Stimulated activated memory B cell treated with anti-CD40 and anti-IgM and Interleukin-4, amounts not matched to agents 10 μg/mL and 1 μg/mL and 100 μg/mL, for 72 hours (primary cell): ENCODE data around the gene FBXW7.

Experiments used
- ATAC-seq: fragments of 150-1000 bp; cut with Tn5 transposase; 2 replicates; pipeline ENCODE4 v1.10.0; 2021
- H3K27ac Mint-ChIP-seq: one replicate; pipeline ENCODE4 v1.8.0; 2022; ENCODE audit warnings: mild to moderate bottlenecking, mixed read lengths
- H3K27me3 Mint-ChIP-seq: one replicate; pipeline ENCODE4 v1.8.0; 2022; ENCODE audit warnings: mixed read lengths
- H3K36me3 Mint-ChIP-seq: one replicate; pipeline ENCODE4 v1.8.0; 2022; ENCODE audit warnings: mixed read lengths
- H3K4me1 Mint-ChIP-seq: one replicate; pipeline ENCODE4 v1.8.0; 2022; ENCODE audit warnings: mixed read lengths
- H3K4me3 Mint-ChIP-seq: one replicate; pipeline ENCODE4 v1.8.0; 2022; ENCODE audit warnings: mild to moderate bottlenecking, moderate library complexity, mixed read lengths
- H3K9me3 Mint-ChIP-seq: one replicate; pipeline ENCODE4 v1.8.0; 2022; ENCODE audit warnings: mixed read lengths

Gene FBXW7

DNA sequence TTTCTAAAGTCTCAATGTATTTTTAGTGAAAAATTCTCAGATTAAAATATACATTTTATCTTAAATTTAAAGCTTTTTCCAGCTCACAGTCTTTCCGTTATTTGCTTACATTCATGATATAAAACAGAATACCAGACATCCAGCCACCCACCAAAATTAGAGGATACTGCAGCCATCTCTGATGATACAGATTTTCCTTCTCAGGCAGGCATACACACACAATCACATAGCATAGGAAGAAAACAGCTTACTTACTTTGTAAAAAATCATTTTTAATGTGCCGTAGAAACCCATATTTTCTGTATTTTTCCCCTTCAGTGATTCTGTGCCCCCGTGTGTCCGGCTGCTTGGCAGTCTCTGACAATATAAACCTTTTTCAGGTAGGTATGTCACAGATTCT, 183.7 kb downstream of the FBXW7 start:
- peak overlapping the region; percentile 10 for H3K27ac Mint-ChIP-seq
- H3K4me3 Mint-ChIP-seq: no peak overlapping the region
- peaks cover 26% of the 10 kb centered on the region for H3K4me1 Mint-ChIP-seq
- no peaks in the 10 kb centered on the region for H3K9me3 Mint-ChIP-seq
- no peak for ATAC-seq
- H3K27me3 Mint-ChIP-seq: no peaks in the 10 kb centered on the region
- H3K36me3 Mint-ChIP-seq: no peaks in the 10 kb centered on the region

DNA sequence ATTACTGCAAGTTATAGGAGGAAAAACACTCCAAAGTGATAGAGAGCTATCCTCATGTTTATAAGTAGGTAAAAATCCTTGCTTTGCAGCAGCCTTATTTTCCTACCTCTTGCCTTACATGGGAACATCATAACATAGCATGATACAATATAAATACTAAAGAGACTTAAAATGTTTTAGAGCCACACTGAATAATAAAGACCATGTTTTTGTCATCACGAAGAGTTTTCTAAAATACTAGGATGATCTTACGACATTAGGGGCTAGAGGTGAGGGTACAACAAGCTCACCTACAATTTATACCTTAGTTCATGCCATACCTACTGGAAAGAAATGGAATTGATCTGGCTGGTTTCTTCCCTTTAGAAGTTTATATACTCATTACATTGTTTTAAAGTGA, 184.8 kb downstream of the FBXW7 start:
- Mint-ChIP-seq H3K4me1 (peaks cover 25% of the 10 kb centered on the region), H3K36me3 (peaks cover 11% of the 10 kb centered on the region), H3K4me3 (no peak overlapping the region), H3K27me3 (no peaks in the 10 kb centered on the region), H3K9me3 (no peaks in the 10 kb centered on the region), H3K27ac (no peak overlapping the region)
- ATAC-seq: no peak

DNA sequence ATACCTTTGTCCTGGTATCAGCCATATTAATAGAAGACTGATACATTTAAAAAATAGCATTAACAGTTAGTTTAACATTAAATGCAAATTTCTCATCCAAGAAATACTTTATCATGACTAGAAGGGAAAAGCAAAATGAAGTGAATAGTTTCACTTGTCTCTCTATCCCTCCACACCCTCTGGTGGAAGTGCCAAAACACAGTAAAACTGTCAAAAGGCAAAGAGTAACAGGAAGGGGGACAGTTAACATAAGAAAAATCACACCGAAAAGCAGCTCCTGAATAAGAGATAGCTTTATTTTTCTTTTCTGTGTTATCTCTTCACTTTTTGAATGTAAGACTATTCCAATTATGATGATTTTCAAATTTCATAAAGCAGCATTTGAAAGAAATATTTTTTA, 187.2 kb downstream of the FBXW7 start:
- peaks cover 13% of the 10 kb centered on the region for H3K4me1 Mint-ChIP-seq
- no peaks in the 10 kb centered on the region for H3K9me3 Mint-ChIP-seq
- H3K4me3 Mint-ChIP-seq: no peak overlapping the region
- no peak overlapping the region for H3K27ac Mint-ChIP-seq
- peaks cover 19% of the 10 kb centered on the region for H3K36me3 Mint-ChIP-seq
- ATAC-seq: no peak
- H3K27me3 Mint-ChIP-seq: no peaks in the 10 kb centered on the region

DNA sequence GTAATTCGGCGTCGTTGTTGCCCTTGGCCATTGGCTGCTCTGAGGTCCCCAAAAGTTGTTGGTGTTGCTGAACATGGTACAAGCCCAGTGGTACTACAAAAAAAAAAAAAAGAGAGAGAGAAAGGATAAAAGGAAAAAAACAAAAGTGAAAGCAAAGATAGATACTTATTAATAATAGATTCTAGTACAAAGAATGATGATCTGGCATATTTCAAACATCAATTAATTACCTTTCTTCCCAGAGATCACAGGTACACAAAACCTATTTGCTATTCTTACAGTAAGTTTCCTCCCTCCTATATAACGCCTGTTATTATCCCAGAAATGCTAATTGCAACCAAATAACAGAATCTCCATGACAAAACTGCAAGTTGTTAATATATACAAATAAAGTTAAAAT, 188.9 kb downstream of the FBXW7 start:
- peaks cover 32% of the 10 kb centered on the region for H3K36me3 Mint-ChIP-seq
- no peak overlapping the region for H3K4me3 Mint-ChIP-seq
- no peaks in the 10 kb centered on the region for H3K27me3 Mint-ChIP-seq
- H3K27ac Mint-ChIP-seq: no peak overlapping the region
- no peaks in the 10 kb centered on the region for H3K9me3 Mint-ChIP-seq
- ATAC-seq: no peak
- no peaks in the 10 kb centered on the region for H3K4me1 Mint-ChIP-seq

DNA sequence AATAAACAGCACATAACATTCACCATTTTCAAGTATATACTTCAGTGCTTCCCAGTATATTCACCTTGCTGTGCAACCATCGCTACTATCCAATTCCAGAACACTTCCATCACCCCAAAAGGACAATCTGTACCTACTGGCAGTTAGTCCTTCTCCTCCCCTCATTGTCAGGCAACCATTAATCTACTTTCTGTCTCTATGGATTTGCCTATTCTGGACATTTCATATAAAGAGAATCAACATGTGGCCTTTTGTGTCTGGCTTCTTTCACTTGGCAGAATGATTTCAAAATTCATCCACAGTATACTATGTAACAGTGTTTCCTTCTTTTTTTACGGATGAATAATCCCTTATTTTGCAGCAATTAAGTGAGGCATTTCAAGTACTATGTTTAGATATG, 189.4 kb downstream of the FBXW7 start:
- H3K27ac Mint-ChIP-seq: no peak overlapping the region
- H3K4me1 Mint-ChIP-seq: no peaks in the 10 kb centered on the region
- ATAC-seq: no peak
- H3K9me3 Mint-ChIP-seq: no peaks in the 10 kb centered on the region
- peaks cover 37% of the 10 kb centered on the region for H3K36me3 Mint-ChIP-seq
- no peaks in the 10 kb centered on the region for H3K27me3 Mint-ChIP-seq
- no peak overlapping the region for H3K4me3 Mint-ChIP-seq

DNA sequence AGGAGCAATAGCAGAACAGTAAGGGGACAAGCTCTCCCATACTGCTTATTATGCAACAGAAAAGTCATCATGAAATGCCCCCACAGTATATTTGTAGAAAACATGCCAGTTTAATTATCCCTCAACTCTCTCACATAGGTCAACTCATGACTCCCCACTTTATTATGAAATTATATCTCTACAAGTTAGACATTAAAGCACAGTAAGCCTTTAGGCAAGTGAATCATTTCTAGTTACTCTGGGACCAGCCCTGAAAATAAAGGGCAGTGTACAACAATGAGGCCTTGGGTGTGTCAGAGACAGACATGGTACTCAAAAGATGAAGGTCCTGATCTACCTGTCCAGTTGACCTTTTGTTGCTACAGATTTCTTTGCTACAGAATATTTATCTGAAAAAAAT, 191.9 kb downstream of the FBXW7 start:
- Mint-ChIP-seq H3K36me3 (peaks cover 56% of the 10 kb centered on the region), H3K27me3 (no peaks in the 10 kb centered on the region), H3K4me1 (no peaks in the 10 kb centered on the region), H3K27ac (no peak overlapping the region), H3K9me3 (no peaks in the 10 kb centered on the region), H3K4me3 (no peak overlapping the region)
- ATAC-seq: no peak

DNA sequence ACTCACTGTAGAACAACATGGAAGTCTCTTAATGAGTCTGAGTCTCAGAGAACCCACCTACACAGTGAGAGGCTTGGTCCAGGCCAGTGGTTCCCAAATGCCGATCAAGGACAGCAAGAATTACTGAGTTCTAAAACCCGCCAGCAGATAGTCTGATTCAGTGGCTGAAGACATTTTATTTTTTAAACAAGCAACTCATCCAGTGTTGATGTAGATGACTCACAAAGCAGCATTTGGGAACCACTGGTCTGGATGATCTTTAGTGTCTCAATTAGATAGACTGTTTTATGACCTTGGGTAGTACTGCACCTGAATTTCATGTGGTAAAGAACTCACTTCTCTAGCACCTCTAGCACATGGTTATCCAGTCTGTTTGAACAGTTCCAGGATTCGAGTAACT, 193.6 kb downstream of the FBXW7 start:
- Mint-ChIP-seq H3K4me1 (no peaks in the 10 kb centered on the region), H3K9me3 (no peaks in the 10 kb centered on the region), H3K27me3 (no peaks in the 10 kb centered on the region), H3K36me3 (peaks cover 57% of the 10 kb centered on the region), H3K4me3 (no peak overlapping the region), H3K27ac (no peak overlapping the region)
- ATAC-seq: no peak

DNA sequence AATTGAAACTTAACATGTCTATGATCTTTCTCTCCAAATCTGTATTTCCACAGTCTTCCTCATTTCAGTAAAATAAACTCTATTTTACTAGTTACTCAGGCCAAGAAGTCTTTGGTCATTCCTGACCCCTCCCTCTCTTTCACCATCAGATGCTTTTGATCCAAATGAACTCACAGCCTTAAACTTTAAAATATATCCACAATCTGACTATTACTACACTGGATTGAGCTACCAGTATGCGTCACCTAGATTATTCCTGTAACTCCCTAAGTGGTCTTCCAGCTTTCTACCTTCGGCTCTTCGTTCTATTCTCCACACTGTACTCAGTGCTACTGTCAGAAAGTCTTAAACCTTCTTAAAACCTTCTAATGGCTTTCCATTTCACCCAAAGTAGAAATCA, 195.1 kb downstream of the FBXW7 start:
- H3K9me3 Mint-ChIP-seq: no peaks in the 10 kb centered on the region
- no peaks in the 10 kb centered on the region for H3K4me1 Mint-ChIP-seq
- ATAC-seq: no peak
- H3K27ac Mint-ChIP-seq: no peak overlapping the region
- no peak overlapping the region for H3K4me3 Mint-ChIP-seq
- peaks cover 44% of the 10 kb centered on the region for H3K36me3 Mint-ChIP-seq
- H3K27me3 Mint-ChIP-seq: no peaks in the 10 kb centered on the region

DNA sequence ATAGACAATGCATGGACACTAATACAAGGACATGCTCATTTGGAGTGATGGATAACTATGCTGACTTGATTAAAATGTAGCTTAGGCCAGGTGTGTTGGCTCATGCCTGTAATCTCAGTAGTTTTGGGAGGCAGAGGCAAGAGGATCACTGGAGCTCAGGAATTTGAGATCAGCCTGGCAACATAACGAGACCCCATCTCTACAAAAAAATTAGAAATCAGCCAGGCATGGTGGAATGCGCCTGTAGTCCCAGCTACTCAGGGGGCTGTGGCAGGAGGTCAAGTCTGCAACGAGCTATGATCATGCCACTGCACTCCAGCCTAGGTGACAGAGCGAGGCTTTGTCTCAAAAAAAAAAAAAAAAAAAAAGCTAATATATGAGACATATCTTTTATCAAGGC, 196.3 kb downstream of the FBXW7 start:
- H3K36me3 Mint-ChIP-seq: peaks cover 44% of the 10 kb centered on the region
- H3K4me3 Mint-ChIP-seq: no peak overlapping the region
- no peak for ATAC-seq
- no peaks in the 10 kb centered on the region for H3K4me1 Mint-ChIP-seq
- no peak overlapping the region for H3K27ac Mint-ChIP-seq
- no peaks in the 10 kb centered on the region for H3K9me3 Mint-ChIP-seq
- no peaks in the 10 kb centered on the region for H3K27me3 Mint-ChIP-seq

DNA sequence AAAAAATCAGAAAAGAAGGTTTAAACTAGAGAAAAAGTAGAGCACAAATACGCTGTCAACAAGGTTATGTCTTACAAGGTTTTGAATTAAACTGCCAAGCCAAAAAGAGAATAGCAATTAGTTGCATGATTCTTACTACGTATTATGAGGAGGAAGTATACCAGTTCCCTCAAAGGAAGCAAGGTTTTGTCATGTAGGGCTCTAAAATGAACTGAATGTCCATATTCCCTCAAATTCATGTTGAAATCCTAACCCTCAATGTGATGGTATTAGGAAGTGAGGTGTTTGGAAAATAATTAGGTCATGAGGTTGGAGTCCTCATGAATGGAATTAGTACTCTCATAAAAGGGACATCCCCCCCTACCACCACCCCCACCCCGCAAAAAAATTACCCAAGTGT, 201.0 kb downstream of the FBXW7 start:
- no peak for ATAC-seq
- no peaks in the 10 kb centered on the region for H3K27me3 Mint-ChIP-seq
- no peak overlapping the region for H3K4me3 Mint-ChIP-seq
- no peak overlapping the region for H3K27ac Mint-ChIP-seq
- no peaks in the 10 kb centered on the region for H3K4me1 Mint-ChIP-seq
- no peaks in the 10 kb centered on the region for H3K9me3 Mint-ChIP-seq
- peaks cover 20% of the 10 kb centered on the region for H3K36me3 Mint-ChIP-seq

DNA sequence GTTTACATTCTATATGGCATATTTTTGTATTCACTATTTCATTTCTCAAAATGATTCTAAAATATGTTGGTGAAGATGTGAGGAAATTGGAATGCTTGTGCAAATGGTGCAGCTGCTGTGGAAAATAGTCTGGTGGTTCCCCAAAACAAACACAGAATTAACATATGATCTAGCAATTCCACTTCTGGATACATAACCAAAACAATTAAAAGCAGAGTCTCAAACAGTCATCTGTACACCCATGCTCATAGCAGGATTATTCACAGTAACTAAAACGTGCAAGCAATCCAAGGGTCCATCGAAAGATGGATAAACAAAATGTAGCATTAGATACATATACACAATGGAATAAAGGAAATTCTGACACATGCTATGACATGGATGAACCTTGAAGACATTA, 204.8 kb downstream of the FBXW7 start:
- H3K27ac Mint-ChIP-seq: no peak overlapping the region
- H3K4me3 Mint-ChIP-seq: no peak overlapping the region
- H3K27me3 Mint-ChIP-seq: no peaks in the 10 kb centered on the region
- no peak for ATAC-seq
- no peaks in the 10 kb centered on the region for H3K4me1 Mint-ChIP-seq
- H3K36me3 Mint-ChIP-seq: peaks cover 30% of the 10 kb centered on the region
- H3K9me3 Mint-ChIP-seq: no peaks in the 10 kb centered on the region

DNA sequence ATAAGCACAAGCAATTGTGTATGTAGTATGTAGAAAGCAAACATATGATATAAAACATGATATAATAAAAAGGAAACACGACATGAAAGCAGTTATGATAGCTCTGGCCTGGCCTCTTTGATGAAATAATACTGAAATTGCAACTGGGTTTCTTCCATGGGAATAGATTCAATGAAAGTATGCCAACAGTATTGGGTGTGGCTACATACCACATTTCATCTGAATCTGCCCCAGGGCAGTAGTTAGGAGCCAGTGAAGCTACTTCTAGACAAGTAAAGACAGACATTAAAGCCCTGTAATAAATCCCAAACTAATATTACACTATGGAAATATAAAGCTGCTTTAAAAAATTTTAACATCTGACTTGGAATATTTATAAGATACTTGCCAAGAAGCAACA, 207.3 kb downstream of the FBXW7 start:
- Mint-ChIP-seq H3K27me3 (no peaks in the 10 kb centered on the region), H3K4me3 (no peak overlapping the region), H3K4me1 (no peaks in the 10 kb centered on the region), H3K9me3 (no peaks in the 10 kb centered on the region), H3K27ac (no peak overlapping the region), H3K36me3 (peaks cover 49% of the 10 kb centered on the region)
- ATAC-seq: no peak

DNA sequence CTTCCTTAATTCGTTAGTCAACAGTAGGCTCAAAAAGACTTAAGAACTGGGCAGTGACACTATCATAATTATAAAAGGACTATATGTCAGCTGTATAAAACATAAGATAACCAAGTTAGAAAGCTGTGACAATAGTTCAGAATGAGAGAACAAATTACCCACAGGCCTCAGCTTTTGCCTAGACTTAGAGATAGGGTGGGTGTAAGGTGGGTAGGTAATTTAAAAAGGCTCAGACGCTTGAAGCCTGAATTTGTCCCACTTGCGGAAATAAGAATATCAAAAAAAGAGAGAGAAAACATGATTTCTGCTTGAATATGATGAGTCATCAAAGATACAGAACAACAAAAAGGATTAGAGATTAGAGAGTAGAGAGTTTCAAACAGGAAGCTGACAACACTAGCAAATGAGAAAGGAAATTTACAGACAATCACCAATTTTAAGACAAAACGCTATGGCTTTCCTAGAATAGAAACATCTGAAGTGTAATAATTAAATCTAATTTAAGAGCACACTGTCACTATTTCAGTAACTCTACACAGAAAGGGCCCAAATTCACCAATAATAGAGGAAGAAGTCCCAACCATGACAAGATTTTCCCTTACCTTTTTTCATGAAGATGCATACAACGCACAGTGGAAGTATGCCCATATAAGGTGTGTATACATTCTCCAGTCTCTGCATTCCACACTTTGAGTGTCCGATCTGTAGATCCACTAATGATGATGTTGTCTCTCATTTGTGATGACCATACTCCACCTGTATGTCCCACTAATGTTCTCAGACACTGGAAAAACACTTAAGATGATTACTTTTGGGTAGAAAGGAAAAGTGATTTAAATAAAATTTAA, 208.1 kb downstream of the FBXW7 start:
- peaks cover 56% of the 10 kb centered on the region for H3K36me3 Mint-ChIP-seq
- no peak for ATAC-seq
- H3K9me3 Mint-ChIP-seq: no peaks in the 10 kb centered on the region
- H3K27ac Mint-ChIP-seq: no peak overlapping the region
- no peak overlapping the region for H3K4me3 Mint-ChIP-seq
- H3K4me1 Mint-ChIP-seq: no peaks in the 10 kb centered on the region
- no peaks in the 10 kb centered on the region for H3K27me3 Mint-ChIP-seq

DNA sequence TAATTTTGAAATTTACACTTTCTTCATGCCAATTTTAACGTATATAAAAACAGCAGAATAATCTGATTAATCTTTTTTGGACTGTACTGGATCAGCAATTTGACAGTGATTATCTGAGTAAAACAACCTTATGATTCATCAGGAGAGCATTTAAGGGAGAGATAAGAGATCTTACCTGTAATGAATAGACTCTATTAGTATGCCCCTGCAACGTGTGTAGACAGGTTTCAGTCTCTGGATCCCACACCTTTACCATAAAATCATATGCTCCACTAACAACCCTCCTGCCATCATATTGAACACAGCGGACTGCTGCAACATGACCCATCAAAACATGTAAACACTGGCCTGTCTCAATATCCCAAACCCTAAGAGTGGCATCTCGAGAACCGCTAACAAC, 210.1 kb downstream of the FBXW7 start:
- ATAC-seq: no peak
- H3K27me3 Mint-ChIP-seq: no peaks in the 10 kb centered on the region
- H3K4me1 Mint-ChIP-seq: no peaks in the 10 kb centered on the region
- H3K9me3 Mint-ChIP-seq: no peaks in the 10 kb centered on the region
- no peak overlapping the region for H3K4me3 Mint-ChIP-seq
- H3K36me3 Mint-ChIP-seq: peaks cover 61% of the 10 kb centered on the region
- no peak overlapping the region for H3K27ac Mint-ChIP-seq

DNA sequence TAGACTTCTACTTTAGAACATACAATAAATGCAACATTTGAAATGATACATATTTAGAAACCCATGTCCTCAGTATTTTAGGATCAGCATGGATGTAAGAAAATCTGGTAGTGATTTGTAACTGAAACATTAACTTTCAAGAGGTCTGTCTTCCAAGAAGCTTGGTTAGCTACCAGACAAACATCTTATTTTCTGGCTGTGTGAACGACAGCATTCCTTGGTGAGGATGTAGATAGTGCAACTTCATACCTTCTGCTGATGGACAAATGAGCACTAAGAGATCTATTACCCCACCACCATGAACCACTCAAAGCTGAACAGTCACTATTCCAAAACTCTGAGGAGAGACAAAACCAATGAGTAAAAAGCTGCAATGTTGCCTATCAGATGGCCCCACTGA, 212.7 kb downstream of the FBXW7 start:
- no peaks in the 10 kb centered on the region for H3K9me3 Mint-ChIP-seq
- no peak overlapping the region for H3K27ac Mint-ChIP-seq
- H3K27me3 Mint-ChIP-seq: no peaks in the 10 kb centered on the region
- H3K36me3 Mint-ChIP-seq: peaks cover 58% of the 10 kb centered on the region
- H3K4me1 Mint-ChIP-seq: no peaks in the 10 kb centered on the region
- no peak for ATAC-seq
- H3K4me3 Mint-ChIP-seq: no peak overlapping the region

DNA sequence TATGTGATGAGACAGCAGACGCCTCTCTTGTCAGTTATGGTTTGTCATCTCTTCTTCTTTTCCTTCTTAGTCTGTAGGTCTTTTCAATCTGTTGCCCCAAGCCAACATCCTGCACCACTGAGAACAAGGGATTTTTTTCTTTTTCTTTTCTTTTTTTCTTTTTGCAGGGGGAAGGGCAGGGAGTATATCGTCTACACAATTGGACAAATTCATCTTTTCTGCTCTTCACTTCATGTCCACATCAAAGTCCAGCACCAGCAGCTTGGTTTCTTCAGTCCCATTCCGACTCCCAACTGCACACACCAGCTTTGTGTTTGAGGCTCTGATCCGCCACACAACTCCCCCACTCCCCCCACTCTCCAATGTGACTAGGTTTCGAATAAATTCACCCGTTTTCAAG, 213.2 kb downstream of the FBXW7 start:
- H3K36me3 Mint-ChIP-seq: peaks cover 53% of the 10 kb centered on the region
- H3K4me3 Mint-ChIP-seq: no peak overlapping the region
- H3K27ac Mint-ChIP-seq: no peak overlapping the region

More for the DNA sequence above, 213.2 kb downstream of the FBXW7 start:
- no peaks in the 10 kb centered on the region for H3K27me3 Mint-ChIP-seq
- no peaks in the 10 kb centered on the region for H3K9me3 Mint-ChIP-seq
- no peaks in the 10 kb centered on the region for H3K4me1 Mint-ChIP-seq
- no peak for ATAC-seq
